GM21515 (cell line): ENCODE results near the gene NLRP4.

Source experiments
- ATAC-seq: cut with Tn5 transposase; IDR thresholded peaks from one replicate; pipeline ENCODE4 v1.9.1; 2021; ENCODE audit not compliant: unreplicated experiment

NLRP4 gene, protein sequence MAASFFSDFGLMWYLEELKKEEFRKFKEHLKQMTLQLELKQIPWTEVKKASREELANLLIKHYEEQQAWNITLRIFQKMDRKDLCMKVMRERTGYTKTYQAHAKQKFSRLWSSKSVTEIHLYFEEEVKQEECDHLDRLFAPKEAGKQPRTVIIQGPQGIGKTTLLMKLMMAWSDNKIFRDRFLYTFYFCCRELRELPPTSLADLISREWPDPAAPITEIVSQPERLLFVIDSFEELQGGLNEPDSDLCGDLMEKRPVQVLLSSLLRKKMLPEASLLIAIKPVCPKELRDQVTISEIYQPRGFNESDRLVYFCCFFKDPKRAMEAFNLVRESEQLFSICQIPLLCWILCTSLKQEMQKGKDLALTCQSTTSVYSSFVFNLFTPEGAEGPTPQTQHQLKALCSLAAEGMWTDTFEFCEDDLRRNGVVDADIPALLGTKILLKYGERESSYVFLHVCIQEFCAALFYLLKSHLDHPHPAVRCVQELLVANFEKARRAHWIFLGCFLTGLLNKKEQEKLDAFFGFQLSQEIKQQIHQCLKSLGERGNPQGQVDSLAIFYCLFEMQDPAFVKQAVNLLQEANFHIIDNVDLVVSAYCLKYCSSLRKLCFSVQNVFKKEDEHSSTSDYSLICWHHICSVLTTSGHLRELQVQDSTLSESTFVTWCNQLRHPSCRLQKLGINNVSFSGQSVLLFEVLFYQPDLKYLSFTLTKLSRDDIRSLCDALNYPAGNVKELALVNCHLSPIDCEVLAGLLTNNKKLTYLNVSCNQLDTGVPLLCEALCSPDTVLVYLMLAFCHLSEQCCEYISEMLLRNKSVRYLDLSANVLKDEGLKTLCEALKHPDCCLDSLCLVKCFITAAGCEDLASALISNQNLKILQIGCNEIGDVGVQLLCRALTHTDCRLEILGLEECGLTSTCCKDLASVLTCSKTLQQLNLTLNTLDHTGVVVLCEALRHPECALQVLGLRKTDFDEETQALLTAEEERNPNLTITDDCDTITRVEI

GRCh38 chr19:55836340-55836739, at the start of gene NLRP4:
Gene NLRP4, plus strand, starts transcription at chr19:55836540. Its CDS starts 15,541 bp downstream, at chr19:55852081.
- no peak for ATAC-seq

DNA sequence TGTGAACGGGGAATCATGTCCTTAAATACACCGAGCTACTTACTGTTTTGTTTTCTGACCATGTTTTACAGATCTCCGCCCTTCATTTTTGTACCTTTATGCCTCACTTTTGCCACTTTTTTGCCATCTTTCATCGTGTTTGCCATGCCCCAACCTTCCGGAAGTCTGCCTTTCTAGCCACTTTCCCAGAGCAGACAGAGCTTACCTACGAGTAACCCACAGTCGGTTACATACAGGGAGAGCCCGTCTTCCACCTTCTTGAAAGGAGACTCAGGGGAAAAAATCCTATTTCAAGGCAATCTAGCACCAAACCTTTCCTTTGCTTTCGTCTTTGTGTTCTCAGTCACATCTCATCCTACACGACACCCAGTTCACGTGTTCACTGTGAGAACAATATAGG, 41.3 kb upstream of the NLRP4 start:
- no peak for ATAC-seq

DNA sequence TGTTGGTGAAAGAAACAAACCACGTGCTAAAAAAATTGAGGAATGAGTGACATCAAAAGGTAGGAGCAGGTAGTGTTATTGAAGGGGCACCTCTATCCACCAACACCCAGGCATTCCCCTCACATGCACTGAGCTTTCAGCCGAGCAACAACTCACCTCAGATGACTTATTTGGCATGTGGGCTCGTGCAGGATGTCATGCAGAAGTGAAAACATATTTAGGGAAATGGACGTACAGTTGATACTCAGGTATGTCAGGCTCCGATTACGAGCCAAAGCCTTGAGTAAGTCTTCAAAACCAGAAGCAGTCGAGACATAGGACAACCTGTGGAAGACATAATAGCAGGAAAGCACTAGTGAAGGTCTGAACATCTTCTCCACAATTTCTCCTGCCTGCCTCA, 34.9 kb upstream of the NLRP4 start:
- no peak for ATAC-seq

DNA sequence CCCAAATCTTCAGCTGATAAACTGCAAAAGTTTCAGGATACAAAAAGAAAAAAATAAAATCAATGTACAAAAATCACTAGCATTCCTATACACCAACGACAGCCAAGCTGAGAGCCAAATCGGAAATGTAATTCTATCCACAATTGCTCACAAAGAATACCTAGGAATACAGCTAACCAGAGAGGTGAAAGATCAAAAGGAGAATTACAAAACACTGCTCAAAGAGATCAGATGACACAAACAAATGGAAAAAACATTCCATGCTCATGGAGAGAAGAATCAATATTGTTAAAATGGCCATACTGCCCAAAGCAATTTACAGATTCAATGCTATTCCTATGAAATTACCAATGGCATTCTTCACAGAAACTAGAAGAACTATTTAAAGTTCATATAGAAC, 34.1 kb upstream of the NLRP4 start:
- ATAC-seq = no peak

DNA sequence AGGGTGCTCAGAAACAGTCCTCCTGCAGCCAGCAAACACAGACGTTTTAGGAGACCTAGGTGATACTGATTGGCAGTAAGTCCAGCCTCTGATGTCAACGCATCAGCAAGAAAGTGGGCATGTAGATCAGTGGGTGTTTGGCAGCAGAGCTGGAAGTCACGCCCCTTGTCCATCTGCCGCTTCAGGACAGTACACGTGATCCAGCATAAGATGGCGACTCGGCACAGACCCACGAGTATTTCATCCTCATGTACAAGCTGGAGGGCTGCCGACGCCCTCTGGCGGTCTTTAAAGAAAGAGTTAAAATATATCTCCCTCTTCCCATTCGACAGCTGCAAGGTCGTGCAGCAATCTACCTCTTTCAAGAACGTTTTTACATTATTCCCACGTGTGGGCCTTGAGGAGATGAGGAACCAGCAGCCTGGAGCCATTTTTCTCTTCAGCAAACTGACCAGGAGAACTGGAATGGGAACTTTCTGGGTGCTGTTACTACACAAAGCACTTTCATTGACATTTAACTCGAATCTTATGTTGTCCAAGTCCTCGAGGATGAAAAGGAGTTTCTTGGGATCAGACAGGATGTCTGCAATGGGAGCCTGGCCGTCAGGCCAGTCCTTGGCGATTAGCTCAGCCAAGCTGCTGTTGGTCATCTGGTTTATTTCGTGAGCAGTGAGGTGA, 26.8 kb upstream of the NLRP4 start:
- no peak for ATAC-seq

GRCh38 chr19:55811340-55811739, 25.0 kb upstream of the NLRP4 start:
- no peak for ATAC-seq

DNA sequence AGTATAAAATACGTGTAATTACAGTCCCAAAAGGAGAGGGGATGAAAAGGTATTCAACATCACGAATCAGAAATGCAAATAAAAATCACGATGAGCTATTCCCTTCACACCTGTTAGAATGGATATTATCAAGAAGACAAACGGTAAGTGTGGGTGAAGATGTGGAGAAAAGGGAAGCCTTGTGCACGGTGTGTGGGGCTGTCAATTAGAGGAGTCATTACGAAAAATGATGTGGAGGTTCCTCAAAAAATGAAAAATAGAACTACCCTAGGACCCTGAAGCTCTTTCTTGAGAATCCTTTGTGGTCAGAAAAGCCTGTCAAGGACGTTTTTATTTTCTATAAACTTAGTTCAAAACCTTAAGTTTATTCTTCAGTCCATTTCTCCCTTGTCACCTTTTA, 23.9 kb upstream of the NLRP4 start:
- ATAC-seq = no peak

- no peak for ATAC-seq
Measured at GRCh38 chr19:55813906-55814305, 22.4 kb upstream of the NLRP4 start.

GRCh38 chr19:55820037-55820436, 16.3 kb upstream of the NLRP4 start:
- ATAC-seq = no peak

DNA sequence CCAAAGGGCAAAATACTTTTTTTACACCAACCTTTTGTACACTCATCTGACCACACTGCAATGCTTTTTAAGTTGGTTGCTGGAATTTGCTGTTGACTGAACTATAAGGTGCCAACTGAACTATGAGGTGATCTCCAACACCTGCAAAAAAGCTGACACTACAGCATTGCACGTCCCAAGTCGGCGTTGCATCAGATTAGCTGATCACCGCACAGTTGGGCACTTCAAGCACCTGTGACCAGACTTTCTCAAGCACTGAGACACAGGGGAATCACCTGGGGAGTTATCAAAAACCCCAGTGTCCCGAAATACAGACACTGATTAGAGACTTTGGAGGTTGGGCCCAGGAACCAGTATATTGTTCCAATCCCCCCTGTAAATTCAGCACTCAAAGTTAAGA, 5.7 kb upstream of the NLRP4 start:
- no peak for ATAC-seq

DNA sequence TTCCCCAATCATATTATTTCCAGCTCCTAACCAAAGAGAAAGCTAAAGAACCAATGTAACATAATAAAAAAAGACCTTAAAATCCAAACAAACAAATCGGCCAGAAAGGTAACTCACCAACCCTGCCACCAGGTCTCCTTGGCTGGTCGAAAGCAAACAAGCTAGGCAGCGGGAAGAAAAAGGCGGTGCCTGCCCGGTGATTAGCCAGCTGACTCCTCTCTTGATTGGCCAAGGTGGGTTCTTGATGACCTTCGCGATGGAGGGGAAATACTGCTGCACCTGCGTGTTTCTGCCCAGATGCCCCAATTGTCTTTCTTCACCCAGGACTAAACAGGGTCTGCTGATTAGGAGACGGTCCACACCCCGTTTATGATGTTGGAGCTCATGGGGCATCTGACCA, 4.5 kb upstream of the NLRP4 start, which contains the start of gene NLRP11:
TSS of gene NLRP11 (minus strand) at position 154 of the 400 bp plus-strand sequence. CDS start 13,825 bp downstream, outside the sequence.
- ATAC-seq = no peak

DNA sequence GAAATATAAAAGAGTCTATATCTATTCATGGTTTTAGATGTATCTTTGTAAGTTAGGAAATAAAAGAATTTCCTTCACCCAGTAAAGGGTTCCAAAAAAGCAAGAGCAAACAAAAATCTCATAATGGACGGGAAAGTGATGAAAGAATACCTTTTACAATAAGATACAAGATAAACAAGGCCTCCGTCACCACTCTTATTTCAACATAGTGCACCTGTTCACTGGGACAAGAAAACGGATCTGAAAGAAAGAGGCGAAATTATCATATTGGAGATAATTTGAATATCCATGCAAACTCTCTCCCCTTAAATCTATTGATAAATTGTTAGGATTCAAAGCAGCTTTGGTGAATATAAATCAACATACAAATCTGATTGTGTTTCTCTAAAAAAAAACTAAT, 3.7 kb upstream of the NLRP4 start:
- no peak for ATAC-seq

DNA sequence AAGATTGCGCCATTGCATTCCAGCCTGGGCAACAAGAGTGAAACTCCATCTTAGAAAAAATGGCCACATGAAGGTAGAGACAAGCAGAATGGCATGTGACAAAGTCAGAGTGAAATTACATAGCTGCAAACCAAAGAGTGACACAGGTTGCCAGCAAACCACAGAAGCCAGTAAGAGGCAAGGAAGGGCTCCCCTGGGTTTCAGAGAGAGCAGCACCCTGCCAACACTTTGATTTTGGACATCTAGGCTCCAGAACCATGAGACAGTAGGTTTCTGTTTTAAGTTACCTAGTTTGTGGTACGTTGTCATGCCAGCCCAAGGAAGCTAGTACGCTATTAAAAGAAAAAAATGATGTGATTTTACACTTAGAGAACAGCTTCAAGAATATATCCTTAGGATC, 1.9 kb downstream of the NLRP4 start:
- no peak for ATAC-seq

DNA sequence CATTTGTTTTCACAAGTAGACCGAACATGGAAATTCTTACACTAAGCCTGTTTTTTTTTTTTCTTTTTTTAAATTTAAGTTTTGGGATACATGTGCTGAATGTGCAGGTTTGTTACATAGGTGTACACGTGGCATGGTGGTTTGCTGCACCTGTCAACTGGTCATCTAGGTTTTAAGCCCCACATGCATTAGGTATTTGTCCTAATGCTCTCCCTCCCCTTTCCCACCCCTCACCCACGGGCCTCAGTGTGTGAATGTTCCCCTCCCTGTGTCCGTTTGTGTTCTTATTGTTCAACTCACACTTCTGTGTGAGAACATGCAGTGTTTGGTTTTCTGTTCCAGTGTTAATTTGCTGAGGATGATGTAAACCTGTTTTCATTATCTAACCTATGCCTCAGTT, 2.6 kb downstream of the NLRP4 start:
- no peak for ATAC-seq

DNA sequence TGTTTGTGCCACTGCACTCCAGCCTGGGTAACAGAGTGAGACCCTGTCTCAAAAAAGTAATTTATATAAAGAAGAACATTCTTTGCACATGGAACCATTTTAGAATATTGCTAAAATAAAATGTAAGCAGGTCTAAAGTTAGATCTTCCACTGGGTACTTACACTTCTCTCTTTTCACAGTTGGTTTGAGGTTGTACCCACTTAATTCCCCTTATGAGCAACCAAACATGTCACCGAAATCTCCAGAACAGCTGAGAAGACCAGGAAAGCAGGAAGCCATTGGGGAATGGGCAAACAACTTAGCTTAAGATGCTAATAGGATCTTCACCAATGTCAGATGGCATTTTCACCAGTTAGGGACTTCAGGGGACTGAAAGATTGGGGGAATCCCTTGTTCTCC, 18.8 kb downstream of the NLRP4 start:
- no peak for ATAC-seq

DNA sequence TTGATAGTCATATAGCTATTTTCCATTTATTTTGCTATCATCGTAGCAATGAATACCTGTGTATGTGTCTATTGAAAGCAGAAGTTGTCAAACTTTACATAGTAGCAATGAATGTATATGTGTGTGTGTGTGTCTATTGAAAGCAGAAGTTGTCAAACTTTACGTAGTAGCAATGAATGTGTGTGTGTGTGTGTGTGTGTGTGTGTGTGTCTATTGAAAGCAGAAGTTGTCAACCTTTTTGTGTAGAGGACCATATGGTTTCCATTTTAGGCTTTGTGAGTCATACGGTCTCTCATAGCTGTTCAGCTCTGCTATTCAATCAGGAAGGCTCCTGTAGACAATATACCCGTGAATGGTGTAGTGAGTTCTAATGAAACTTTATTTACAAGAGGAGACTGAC, 20.8 kb downstream of the NLRP4 start:
- ATAC-seq = no peak

GRCh38 chr19:55857974-55858373, 21.6 kb downstream of the NLRP4 start:
- no peak for ATAC-seq

- no peak for ATAC-seq
Measured at GRCh38 chr19:55858401-55858800, 22.1 kb downstream of the NLRP4 start.

DNA sequence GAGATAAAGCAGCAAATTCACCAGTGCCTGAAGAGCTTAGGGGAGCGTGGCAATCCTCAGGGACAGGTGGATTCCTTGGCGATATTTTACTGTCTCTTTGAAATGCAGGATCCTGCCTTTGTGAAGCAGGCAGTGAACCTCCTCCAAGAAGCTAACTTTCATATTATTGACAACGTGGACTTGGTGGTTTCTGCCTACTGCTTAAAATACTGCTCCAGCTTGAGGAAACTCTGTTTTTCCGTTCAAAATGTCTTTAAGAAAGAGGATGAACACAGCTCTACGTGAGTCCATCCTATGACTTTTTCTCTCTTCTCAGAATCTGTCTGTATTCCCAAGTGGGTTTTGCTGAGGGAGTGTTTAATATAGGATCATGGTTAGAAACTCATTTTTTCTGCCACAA, 22.6 kb downstream of the NLRP4 start:
- no peak for ATAC-seq

DNA sequence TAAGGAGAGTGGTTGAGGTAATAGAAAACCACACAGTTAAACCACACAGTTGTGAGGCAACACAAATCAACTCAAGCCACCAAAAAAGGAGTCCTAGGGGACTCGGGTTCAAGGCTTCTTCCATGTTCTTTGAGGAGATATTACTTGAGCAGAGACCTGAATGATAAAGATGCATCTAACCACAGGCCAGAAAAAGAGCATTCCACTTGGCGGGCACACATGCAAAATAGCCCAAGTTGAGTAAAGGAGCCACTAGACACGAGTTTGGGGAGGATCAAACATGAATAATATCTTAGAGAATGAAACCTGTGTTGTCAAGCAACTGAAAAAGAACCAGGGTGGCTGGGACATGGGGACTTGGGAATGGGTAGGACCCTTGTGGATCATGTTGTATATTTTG, 30.2 kb downstream of the NLRP4 start:
- ATAC-seq = no peak

- no peak for ATAC-seq
Measured at GRCh38 chr19:55867101-55867500, 30.8 kb downstream of the NLRP4 start.
